ENCODE data around the gene EFEMP2. TPM values are rescaled to one million over a fixed set of nuclear protein-coding genes. Genes with fewer than 3 reads are reported as not detected.

Gene EFEMP2
- polyA plus RNA-seq, 5 donors: 107 to 194 (median 144) TPM

DNA sequence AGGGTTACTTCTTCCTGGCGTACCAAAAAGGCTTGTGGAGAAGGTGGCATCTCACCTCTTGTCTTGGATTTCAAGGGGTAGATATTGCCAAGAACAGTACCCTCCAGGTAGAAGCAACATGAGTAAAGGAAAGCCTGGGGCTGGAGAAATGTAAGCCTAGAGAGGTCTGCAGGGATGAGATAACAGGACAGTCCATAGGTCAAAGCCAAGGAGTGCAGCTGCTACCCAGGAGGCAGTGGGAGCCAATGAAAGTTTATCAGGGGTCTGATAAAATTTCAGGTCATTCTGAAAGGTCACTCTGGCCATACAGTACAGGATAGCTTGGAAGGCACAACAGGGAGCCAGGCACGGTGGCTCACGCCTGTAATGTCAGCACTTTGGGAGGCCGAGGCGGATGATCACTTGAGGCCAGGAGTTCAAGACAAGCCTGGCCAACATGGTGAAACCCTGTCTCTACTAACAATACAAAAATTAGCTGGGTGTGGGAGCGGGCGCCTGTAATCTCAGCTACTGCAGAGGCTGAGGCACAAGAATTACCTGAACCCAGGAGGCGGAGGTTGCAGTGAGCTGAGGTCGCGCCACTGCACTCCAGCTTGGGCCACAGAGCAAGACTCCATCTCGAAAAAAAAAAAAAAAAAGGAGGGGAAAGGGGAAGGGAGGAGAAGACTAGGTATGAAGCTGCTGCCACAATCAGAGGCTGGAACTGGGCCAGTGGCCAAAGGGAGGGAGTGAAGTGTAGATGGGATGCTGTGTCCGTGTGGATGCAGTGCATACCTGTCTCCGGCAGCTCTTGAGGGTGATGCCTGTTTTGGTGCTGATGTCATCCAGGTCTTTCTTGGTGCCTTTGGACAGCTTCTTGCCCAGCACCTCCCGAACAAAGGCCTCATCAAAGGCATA is 14.5 kb upstream of the EFEMP2 start:
- DNase-seq: no peak

DNA sequence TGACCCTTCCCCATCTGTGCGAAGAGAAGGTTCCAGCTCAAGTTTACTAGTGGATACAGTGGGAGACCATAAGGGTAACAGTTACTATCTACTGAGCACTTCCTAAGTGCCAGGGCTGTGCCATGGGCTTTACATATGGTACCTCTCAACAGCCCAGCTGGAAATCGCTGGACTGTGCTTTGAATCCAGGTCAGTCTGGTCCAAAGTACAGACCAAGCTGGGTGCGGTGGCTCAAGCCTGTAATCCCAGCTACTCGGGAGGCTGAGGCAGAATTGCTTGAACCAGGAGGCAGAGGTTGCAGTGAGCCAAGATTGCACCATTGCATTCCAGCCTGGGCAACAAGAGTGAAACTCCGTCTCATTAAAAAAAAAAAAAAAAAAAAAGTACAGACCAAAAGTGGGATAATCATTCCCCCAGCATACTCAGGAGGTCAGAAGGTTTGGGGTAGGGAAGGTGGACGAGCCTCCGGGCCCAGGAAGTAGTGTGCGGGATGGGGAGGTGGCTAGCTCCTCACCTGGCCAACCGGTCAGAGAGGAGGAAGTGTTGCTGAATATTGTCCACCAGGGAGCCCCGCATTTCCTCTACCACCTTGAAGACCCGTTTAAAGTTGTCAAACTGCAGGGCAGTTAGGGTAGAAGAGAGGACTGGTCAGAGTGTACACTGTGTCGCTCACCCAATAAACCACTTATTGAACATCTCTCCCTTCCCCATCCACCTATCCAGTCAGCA is 13.4 kb upstream of the EFEMP2 start:
- DNase-seq: no peak

DNA sequence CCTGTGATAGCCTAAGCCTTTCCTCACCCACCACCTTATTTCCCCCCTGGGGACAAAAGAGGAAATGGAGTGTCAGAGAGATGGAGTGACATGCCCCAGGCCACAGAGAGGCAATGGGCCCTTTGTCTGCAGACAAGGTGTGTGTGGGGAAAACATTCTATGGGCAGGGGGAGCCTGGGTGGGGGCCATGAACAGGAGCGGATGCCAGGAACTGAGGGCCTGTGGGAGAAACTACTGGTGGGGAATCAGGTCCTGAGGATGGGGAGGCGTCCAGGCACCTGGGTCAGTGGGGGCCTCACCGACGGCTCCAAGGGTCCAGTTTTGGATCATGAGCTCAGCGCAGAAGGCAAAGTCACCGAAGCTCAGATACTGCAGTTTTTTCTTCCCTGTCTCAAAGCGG is 12.6 kb upstream of the EFEMP2 start:
- DNase-seq: no peak

DNA sequence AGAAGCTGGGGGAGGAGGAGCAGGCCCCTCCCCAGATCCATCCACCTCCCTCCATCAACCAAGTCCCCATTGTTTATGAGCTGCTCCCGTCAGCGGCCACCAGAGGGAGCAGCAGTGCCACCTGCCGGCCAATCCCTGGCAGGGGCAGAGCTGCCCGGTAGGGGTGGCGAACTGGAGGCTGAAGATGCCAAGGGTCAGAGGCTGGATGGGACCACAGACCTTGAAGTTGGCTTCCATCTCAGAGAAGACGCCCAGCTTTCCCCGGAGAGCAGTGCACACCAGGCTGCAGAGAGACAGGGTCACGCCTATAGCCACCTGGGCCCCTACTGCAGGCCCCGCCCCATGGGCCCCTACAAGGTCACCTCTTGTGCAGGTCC is 12.1 kb upstream of the EFEMP2 start:
- peak in 1 of 2 donors; percentile 66 for DNase-seq

DNA sequence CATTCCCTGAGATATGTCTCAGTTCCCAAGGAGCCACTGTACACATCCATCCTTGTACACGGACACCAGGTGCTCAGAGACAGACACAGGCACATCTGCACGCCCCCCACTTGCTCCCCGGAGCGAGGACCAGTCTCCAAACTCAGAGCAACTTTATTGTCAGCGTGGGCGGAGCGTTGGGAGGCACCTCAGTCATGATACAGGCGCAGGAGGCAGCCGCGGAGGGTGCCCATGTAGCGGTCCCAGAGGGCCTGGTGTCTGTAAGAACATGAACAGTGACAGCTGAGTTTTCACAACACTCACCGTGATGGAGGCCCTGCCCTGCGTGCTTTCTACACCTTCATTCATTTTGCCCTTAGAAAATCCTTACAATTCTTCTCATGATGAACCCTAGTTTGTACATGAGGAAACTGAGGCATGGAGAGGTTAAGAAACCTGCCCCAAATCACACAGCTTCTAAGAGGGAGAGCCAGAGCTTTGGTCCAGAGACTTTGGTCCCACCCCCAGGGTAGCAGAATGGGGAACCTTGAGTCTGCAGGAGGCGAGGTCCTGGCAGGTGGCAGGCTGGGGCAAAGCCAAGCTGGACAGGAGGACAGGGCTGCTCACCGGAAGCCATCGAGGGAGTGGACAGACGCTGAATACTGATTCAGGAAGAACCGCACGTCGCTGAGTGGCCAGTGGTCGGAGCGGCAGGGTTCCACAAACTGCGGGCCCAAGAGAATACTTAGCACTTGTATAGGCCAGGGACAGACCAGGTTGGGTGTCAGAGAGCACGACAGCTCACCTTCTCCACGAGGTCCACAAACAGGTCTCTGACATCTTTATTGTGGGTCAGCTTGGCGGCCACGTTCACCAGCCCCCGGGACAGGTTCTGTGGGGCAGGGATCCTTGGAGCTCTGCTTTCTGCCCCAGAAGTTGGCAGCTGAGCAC is 11.5 kb upstream of the EFEMP2 start:
- DNase-seq: no peak

DNA sequence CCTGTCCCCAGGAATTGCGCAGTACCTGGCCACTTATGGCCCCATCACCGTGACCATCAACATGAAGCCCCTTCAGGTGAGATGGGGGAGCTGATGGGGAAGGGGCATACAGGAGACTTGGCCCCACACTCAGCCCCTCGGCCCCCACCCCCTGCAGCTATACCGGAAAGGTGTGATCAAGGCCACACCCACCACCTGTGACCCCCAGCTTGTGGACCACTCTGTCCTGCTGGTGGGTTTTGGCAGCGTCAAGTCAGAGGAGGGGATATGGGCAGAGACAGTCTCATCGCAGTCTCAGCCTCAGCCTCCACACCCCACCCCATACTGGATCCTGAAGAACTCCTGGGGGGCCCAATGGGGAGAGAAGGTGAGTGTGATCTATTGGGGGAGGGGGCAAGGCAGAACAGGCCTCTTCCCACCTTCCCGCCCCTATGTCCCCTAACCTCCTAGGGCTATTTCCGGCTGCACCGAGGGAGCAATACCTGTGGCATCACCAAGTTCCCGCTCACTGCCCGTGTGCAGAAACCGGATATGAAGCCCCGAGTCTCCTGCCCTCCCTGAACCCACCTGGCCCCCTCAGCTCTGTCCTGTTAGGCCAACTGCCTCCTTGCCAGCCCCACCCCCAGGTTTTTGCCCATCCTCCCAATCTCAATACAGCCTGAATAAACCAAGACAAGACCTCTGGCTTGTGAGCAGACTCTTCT is 10.6 kb upstream of the EFEMP2 start:
- DNase-seq: no peak

DNA sequence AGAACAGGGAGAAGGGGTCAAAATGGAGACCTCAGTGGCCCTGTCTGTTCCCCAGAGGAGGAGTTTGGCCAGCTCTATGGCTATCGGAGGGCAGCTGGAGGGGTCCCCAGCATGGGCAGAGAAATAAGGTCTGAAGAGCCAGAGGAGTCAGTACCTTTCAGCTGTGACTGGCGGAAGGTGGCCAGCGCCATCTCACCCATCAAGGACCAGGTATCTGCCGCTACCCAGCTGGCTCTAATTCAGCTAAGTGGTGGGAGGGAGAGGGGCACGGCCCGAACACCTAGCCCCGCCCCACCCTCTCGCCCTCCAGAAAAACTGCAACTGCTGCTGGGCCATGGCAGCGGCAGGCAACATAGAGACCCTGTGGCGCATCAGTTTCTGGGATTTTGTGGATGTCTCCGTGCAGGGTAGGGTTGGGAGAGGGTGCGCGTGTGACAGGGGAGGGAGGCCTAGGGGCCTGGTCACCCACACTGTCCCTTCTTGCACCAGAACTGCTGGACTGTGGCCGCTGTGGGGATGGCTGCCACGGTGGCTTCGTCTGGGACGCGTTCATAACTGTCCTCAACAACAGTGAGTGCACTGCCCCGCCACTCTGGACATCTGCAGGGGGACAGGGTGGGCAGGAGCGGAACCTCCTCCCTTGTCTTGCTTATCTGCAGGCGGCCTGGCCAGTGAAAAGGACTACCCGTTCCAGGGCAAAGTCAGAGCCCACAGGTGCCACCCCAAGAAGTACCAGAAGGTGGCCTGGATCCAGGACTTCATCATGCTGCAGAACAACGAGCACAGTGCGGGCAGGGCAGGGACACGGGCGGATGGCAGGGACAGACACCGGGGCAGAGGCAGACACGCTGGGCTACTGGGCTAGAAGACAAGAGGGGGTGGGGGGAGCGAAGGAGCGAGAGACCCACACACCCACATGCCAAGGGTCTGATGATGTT is 9.8 kb upstream of the EFEMP2 start:
- no peak for DNase-seq

DNA sequence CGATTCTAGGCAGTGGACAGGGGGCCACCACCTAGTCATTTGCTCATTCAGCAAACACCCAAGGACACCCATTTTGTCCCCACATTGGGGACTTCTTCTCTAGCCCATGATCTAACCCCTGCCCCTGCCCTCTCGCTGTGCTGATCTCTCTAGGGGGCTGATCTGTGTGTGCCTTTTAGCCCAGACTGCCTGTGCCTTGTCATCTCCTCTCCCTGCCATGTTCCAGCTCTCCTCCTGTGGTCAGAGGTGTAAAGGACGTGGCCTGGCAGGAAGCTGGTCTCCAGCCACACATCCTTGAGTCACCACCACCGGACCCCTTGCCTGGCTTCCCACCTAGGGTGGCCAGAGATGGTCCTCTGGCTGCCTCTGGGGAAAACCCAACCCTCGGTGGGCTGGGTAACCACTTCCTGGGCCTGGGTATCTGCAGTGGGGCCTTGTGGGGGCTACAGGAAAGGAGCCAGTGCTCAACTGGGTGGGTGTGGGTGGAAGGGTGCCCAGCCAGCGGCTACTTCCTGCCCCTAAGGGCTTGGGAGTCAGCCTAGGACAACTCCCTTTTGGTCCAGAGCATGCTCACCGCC is 8.3 kb upstream of the EFEMP2 start:
- DNase-seq: no peak

DNA sequence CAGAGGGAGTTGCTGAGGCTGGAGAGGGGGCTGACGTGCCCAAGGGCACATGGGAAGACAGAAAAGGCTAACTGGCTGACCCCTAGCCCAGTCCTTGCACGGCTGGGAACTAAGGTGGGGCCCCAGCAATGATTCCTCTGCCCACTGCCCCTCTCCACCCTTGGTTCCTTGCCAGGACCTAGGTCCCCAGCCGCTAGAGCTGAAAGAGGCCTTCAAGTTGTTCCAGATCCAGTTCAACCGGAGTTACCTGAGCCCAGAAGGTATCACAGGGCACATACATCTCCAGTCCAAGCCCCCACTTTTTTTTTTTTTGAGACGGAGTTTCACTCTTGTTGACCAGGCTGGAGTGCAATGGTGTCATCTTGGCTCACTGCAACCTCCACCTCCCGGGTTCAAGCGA is 7.4 kb upstream of the EFEMP2 start:
- no peak for DNase-seq

DNA sequence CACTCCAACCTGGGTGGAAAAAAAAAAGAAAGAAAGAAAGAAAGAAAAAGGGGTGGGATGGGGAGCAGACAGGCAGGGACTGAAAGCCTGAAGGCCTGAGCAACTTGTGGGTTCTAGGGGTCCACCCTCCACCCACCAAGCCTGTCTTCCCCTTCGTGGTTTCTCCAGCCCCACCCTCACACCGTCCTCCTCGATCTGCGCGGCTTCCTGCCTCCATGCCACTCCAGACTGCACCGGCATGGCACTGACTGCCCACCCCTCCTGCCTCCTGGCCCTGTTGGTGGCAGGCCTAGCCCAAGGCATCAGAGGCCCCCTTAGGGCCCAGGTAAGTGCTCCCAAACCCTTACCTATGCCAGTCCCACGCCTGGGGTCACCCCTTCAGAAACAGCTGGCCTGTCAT is 7.0 kb upstream of the EFEMP2 start, which contains the start of gene CTSW:
Gene CTSW, plus strand, starts transcription at position 221 of the 400 bp plus-strand sequence. Its CDS starts 18 bp downstream, at position 239.
- no peak for DNase-seq

DNA sequence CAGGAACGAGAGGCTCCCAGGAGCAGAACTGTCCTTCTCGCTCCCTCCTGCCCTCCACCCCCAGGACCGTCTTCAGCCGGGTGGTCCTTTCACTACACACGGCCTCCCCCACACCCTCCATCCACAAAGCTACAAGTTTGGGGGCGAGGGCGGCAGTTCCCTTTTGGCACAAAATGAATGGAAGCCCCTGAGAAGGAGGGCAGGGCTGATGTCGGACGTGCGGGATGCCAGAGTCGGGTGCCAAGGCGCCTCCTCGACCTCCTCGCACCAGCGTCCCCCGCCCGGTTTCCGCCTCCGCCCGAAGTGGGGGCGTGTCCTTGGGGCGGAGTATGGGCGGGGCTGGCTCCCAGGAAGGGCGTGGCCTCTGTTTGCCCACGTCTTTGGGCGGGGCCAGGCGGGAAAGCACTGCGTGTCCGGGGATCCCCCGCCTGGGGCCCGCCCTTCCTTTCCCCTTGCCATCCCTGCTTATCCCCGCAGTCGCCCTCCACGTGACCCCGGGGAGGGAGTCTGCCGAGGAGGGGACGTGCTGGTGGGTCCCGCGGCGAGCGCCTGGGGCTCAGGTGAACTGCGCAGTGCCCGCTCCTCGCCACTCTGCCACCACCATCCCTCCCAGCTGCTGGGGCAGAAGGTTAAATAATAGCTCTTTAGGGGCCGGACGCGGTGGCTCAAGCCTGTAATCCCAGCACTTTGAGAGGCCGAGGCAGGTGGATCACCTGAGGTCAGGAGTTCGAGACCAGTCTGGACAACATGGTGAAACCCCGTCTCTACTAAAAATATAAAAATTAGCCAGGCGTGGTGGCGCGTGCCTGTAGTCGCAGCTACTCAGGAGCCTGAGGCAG is 937 bp upstream of the EFEMP2 start:
- peak; percentile 95 for DNase-seq

DNA sequence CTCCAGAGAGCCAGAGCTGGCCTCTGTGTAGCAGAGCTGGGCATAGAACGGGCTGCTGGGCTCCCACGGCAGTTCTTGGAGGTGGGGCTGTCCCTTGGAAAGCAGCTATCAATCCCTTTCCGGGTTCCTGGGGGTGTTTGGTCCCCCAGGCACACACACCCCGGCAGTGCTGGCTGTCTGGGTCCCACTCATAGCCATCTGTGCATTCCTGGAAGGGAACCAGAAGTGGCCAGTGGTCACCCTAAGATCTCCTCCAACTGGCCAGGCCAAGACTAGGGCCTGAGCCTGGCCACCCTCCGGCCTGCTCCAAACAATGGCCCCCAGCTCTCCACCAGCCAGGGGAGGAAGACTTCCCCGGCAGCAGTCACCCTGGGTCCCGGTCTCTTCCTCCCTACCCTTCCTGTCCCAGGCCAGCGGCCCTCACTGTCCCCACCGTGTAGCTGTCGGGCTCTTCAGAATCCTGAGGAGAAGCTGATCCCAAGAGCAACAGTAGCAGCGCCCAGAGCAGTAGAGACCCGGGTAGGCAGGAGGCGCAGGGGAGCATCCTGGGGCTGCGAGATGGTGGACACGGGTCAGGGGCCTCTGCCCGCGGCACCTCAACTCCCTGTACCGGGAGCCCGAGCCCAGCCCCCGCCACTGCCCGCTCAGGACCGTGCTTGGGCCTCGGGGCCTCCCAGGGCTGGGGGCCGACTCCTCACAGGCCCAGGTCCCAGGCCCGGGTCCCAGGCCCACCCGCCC is 620 bp downstream of the EFEMP2 start:
- DNase-seq: no peak

DNA sequence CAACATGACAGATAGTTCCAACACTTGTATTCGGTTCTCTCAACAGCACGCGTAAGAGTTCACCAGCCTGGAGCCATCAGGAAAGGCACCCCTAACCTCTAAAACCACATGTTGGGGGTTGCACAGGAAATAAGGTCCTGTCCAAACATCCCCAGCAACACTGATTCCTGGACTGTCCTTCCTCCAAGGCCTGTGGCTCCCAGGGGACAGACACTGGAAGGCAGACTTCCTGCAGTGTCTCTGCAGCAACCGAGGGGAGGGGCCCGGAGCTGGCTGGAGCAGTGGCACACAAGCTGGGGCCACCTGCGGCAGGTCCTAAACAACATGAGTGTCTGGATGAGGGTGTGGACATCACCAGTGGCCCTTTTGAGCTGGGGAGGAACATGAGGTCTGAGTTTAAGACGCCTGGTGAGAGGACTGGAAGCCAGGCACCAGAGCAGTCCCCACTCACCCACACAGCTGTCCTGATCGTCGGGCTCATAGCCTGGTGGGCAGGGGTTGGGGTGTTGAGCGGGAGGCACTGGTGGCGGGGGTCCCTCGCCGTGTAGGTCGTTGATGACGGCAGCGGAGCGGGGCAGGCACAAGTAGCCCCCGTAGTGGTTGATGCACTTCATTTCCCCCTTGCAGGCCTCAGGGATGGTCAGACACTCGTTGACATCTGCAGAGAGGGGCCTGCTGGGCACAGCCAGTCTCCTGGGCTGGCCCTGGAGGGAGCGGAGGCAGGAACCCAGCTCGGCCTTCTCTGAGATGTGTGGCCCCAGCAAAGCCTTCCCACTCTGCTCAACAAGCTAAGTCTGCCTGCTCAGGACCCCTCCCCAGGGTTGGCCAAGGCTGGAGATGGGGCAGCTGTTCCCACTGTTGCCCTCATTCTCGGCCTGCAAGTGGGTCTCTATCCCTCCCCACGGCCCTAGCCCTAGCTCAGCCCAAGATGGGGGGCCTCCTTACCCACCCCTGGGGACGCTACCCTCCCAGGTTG is 1.6 kb downstream of the EFEMP2 start:
- no peak for DNase-seq

DNA sequence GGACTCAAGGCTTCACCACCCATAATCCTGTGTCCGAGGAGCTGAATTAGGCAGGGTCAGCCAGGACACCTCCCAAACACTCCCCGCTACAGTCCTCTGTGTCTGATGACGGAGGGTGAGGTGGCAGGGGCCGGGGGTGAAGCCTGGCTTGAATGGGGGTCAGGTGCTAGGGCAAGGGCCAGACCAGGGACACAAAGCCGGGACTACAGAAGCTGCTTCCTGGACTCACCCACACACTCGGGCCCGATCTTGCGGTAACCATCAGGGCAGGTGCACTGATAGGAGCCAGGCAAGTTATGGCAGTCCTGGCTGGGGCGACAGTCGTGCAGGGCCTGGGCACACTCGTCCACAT is 2.3 kb downstream of the EFEMP2 start:
- DNase-seq: no peak

DNA sequence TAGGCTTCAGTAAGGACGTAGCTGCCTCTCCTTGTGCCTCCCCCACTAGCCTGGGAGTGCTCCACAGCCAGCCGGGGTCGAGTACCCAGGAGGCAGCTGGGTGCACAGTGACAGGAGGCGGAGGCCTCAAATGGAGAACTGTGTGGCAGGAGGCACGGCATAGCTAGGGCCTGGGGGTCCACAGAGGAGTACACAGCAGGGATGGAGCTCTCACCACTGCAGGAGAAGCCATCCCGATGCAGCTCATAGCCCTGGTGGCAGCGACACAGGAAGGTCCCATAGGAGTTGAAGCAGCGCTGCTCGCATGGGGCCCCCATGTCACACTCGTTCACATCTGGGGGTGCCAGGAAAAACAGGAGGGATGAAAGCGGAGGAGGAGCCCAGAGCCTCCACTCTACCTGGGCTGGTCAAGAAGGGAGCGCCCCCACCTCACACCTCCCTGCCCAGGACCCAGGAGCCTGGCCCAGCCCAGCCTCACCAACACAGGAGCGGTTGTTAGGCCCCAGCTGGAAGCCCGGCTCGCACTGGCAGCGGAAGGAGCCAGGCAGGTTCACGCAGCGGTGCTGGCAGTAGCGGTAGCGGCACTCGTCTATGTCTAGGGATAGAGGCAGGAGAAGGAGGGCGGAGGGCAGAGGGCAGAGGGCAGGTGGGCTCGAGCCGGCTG is 2.8 kb downstream of the EFEMP2 start:
- no peak for DNase-seq

DNA sequence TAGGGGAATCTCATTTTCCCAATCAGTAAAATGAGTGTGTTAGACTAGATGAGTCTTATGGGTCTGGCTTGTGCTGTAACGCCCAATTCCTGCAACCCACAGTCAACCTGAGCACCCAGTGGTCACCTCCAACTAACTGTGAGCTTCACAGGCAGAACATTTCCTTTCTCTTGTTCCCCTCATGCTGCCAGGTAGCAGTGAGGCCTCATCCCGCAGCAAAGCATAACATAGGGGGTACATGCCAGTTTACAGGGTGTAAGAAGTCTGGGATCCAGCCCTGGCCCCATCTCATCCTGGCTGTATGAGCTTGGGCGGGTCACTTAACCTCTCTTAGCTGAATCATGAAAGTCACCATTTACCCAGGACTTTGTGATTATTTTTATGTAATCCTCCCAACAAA is 3.7 kb downstream of the EFEMP2 start:
- no peak for DNase-seq

Data from right lung (tissue), 5 donors.